ENCODE measurements around the gene TOP2A. TPM values are rescaled to one million over a fixed set of nuclear protein-coding genes. Genes with fewer than 3 reads are reported as not detected.

The TOP2A gene
- total RNA-seq, 1 experiment from 2014 or later = 199 TPM

- H3K9ac ChIP-seq (ENCODE audit: low read length) = no peak overlapping the region
- no peak overlapping the region for H3K4me3 ChIP-seq (ENCODE audit: low read length)
- DNase-seq = no peak
- no peak overlapping the region for H3K4me2 ChIP-seq (ENCODE audit: low read depth, low read length, poor library complexity, severe bottlenecking)
- no peaks in the 10 kb centered on the region for H3K9me2 ChIP-seq (replicated peaks; ENCODE audit: insufficient read depth, low read length)
- no peaks in the 10 kb centered on the region for H3K36me3 ChIP-seq (ENCODE audit: insufficient read depth, low read length)
- H3K27me3 ChIP-seq (ENCODE audit: low read length) = no peaks in the 10 kb centered on the region
- H3K4me1 ChIP-seq (ENCODE audit: low read length) = peaks cover 4% of the 10 kb centered on the region
- H4K20me1 ChIP-seq (ENCODE audit: insufficient read depth, low read depth, low read length) = 0 out of 2 replicates have a peak, but pooled peaks cover 3% of the 10 kb centered on the region
- H3K9me3 ChIP-seq (ENCODE audit: low read length) = no peaks in the 10 kb centered on the region
- no peak overlapping the region for H3K27ac ChIP-seq (ENCODE audit: low read length)
- H2AFZ ChIP-seq (ENCODE audit: low read length) = no peak overlapping the region
- H3K79me2 ChIP-seq (ENCODE audit: low read length) = no peaks in the 10 kb centered on the region
These were observed 43.5 kb upstream of the TOP2A start for GRCh38 chr17:40460968-40461731.

GRCh38 chr17:40460604-40460967 is 42.9 kb upstream of the TOP2A start:
- H3K9me2 ChIP-seq (replicated peaks; ENCODE audit: insufficient read depth, low read length) = no peaks in the 10 kb centered on the region
- no peak overlapping the region for H3K4me2 ChIP-seq (ENCODE audit: low read depth, low read length, poor library complexity, severe bottlenecking)
- DNase-seq = no peak
- no peak overlapping the region for H3K27ac ChIP-seq (ENCODE audit: low read length)
- peaks cover 4% of the 10 kb centered on the region for H3K4me1 ChIP-seq (ENCODE audit: low read length)
- H4K20me1 ChIP-seq (ENCODE audit: insufficient read depth, low read depth, low read length) = 0 out of 2 replicates have a peak, but pooled peaks cover 3% of the 10 kb centered on the region
- no peaks in the 10 kb centered on the region for H3K79me2 ChIP-seq (ENCODE audit: low read length)
- no peaks in the 10 kb centered on the region for H3K27me3 ChIP-seq (ENCODE audit: low read length)
- H3K9me3 ChIP-seq (ENCODE audit: low read length) = no peaks in the 10 kb centered on the region
- H2AFZ ChIP-seq (ENCODE audit: low read length) = no peak overlapping the region
- no peaks in the 10 kb centered on the region for H3K36me3 ChIP-seq (ENCODE audit: insufficient read depth, low read length)
- no peak overlapping the region for H3K9ac ChIP-seq (ENCODE audit: low read length)
- no peak overlapping the region for H3K4me3 ChIP-seq (ENCODE audit: low read length)

- no peak for DNase-seq
- Histone ChIP-seq H3K4me3 (ENCODE audit: low read length) (no peak overlapping the region), H3K9me2 (replicated peaks; ENCODE audit: insufficient read depth, low read length) (no peaks in the 10 kb centered on the region), H2AFZ (ENCODE audit: low read length) (no peak overlapping the region), H3K79me2 (ENCODE audit: low read length) (no peaks in the 10 kb centered on the region), H3K9ac (ENCODE audit: low read length) (no peak overlapping the region), H3K4me2 (ENCODE audit: low read depth, low read length, poor library complexity, severe bottlenecking) (no peak overlapping the region), H3K9me3 (ENCODE audit: low read length) (no peaks in the 10 kb centered on the region), H4K20me1 (ENCODE audit: insufficient read depth, low read depth, low read length) (0 out of 2 replicates have a peak, but pooled peaks cover 3% of the 10 kb centered on the region), H3K27ac (ENCODE audit: low read length) (no peak overlapping the region), H3K36me3 (ENCODE audit: insufficient read depth, low read length) (no peaks in the 10 kb centered on the region), H3K4me1 (ENCODE audit: low read length) (peaks cover 4% of the 10 kb centered on the region), H3K27me3 (ENCODE audit: low read length) (no peaks in the 10 kb centered on the region)
These were observed 42.2 kb upstream of the TOP2A start for GRCh38 chr17:40459636-40460603.

GRCh38 chr17:40458851-40459482 is 41.3 kb upstream of the TOP2A start:
- no peaks in the 10 kb centered on the region for H3K9me3 ChIP-seq (ENCODE audit: low read length)
- H3K4me3 ChIP-seq (ENCODE audit: low read length) = no peak overlapping the region
- H3K27ac ChIP-seq (ENCODE audit: low read length) = no peak overlapping the region
- no peaks in the 10 kb centered on the region for H3K79me2 ChIP-seq (ENCODE audit: low read length)
- H3K9ac ChIP-seq (ENCODE audit: low read length) = no peak overlapping the region
- 0 out of 2 replicates have a peak, but pooled peaks cover 3% of the 10 kb centered on the region for H4K20me1 ChIP-seq (ENCODE audit: insufficient read depth, low read depth, low read length)
- H3K4me1 ChIP-seq (ENCODE audit: low read length) = peaks cover 4% of the 10 kb centered on the region
- H3K27me3 ChIP-seq (ENCODE audit: low read length) = no peaks in the 10 kb centered on the region
- no peak for DNase-seq
- H3K36me3 ChIP-seq (ENCODE audit: insufficient read depth, low read length) = no peaks in the 10 kb centered on the region
- no peaks in the 10 kb centered on the region for H3K9me2 ChIP-seq (replicated peaks; ENCODE audit: insufficient read depth, low read length)
- H2AFZ ChIP-seq (ENCODE audit: low read length) = no peak overlapping the region
- H3K4me2 ChIP-seq (ENCODE audit: low read depth, low read length, poor library complexity, severe bottlenecking) = no peak overlapping the region

GRCh38 chr17:40457964-40458791 is 40.5 kb upstream of the TOP2A start:
- H3K27me3 ChIP-seq (ENCODE audit: low read length) = no peaks in the 10 kb centered on the region
- no peaks in the 10 kb centered on the region for H3K9me2 ChIP-seq (replicated peaks; ENCODE audit: insufficient read depth, low read length)
- no peak overlapping the region for H3K9ac ChIP-seq (ENCODE audit: low read length)
- H3K9me3 ChIP-seq (ENCODE audit: low read length) = no peaks in the 10 kb centered on the region
- H3K4me2 ChIP-seq (ENCODE audit: low read depth, low read length, poor library complexity, severe bottlenecking) = no peak overlapping the region
- no peak for DNase-seq
- H2AFZ ChIP-seq (ENCODE audit: low read length) = no peak overlapping the region
- no peak overlapping the region for H3K4me3 ChIP-seq (ENCODE audit: low read length)
- no peaks in the 10 kb centered on the region for H3K36me3 ChIP-seq (ENCODE audit: insufficient read depth, low read length)
- H3K4me1 ChIP-seq (ENCODE audit: low read length) = peaks cover 4% of the 10 kb centered on the region
- 0 out of 2 replicates have a peak, but pooled peaks cover 3% of the 10 kb centered on the region for H4K20me1 ChIP-seq (ENCODE audit: insufficient read depth, low read depth, low read length)
- no peaks in the 10 kb centered on the region for H3K79me2 ChIP-seq (ENCODE audit: low read length)
- H3K27ac ChIP-seq (ENCODE audit: low read length) = no peak overlapping the region

GRCh38 chr17:40457369-40457768 is 39.7 kb upstream of the TOP2A start:
- Histone ChIP-seq H3K36me3 (ENCODE audit: insufficient read depth, low read length) (no peaks in the 10 kb centered on the region), H2AFZ (ENCODE audit: low read length) (no peak overlapping the region), H3K27ac (ENCODE audit: low read length) (no peak overlapping the region), H3K9ac (ENCODE audit: low read length) (no peak overlapping the region), H3K27me3 (ENCODE audit: low read length) (no peaks in the 10 kb centered on the region), H3K9me3 (ENCODE audit: low read length) (no peaks in the 10 kb centered on the region), H3K9me2 (replicated peaks; ENCODE audit: insufficient read depth, low read length) (no peaks in the 10 kb centered on the region), H3K4me3 (ENCODE audit: low read length) (no peak overlapping the region), H3K4me1 (ENCODE audit: low read length) (peaks cover 4% of the 10 kb centered on the region), H4K20me1 (ENCODE audit: insufficient read depth, low read depth, low read length) (0 out of 2 replicates have a peak, but pooled peaks cover 3% of the 10 kb centered on the region), H3K79me2 (ENCODE audit: low read length) (no peaks in the 10 kb centered on the region), H3K4me2 (ENCODE audit: low read depth, low read length, poor library complexity, severe bottlenecking) (no peak overlapping the region)
- DNase-seq = no peak

- no peak overlapping the region for H3K27ac ChIP-seq (ENCODE audit: low read length)
- no peak overlapping the region for H3K9ac ChIP-seq (ENCODE audit: low read length)
- H3K9me2 ChIP-seq (replicated peaks; ENCODE audit: insufficient read depth, low read length) = no peaks in the 10 kb centered on the region
- H3K79me2 ChIP-seq (ENCODE audit: low read length) = no peaks in the 10 kb centered on the region
- no peaks in the 10 kb centered on the region for H3K27me3 ChIP-seq (ENCODE audit: low read length)
- H3K4me2 ChIP-seq (ENCODE audit: low read depth, low read length, poor library complexity, severe bottlenecking) = no peak overlapping the region
- no peaks in the 10 kb centered on the region for H3K36me3 ChIP-seq (ENCODE audit: insufficient read depth, low read length)
- H4K20me1 ChIP-seq (ENCODE audit: insufficient read depth, low read depth, low read length) = 0 out of 2 replicates have a peak, but pooled peaks cover 3% of the 10 kb centered on the region
- DNase-seq = no peak
- H2AFZ ChIP-seq (ENCODE audit: low read length) = no peak overlapping the region
- peaks cover 4% of the 10 kb centered on the region for H3K4me1 ChIP-seq (ENCODE audit: low read length)
- H3K4me3 ChIP-seq (ENCODE audit: low read length) = no peak overlapping the region
- no peaks in the 10 kb centered on the region for H3K9me3 ChIP-seq (ENCODE audit: low read length)
These were observed 38.8 kb upstream of the TOP2A start for GRCh38 chr17:40456396-40456951.
